Right ventricle myocardium inferior (tissue), 1 donor: ENCODE data around the gene COL2A1. TPM values are rescaled to one million over a fixed set of nuclear protein-coding genes. Genes with fewer than 3 reads are reported as not detected.

Experiments used
- ATAC-seq: fragments of 200-7000 bp; cut with Tn5 transposase; one replicate; pipeline ENCODE4 v1.9.1; 2020; ENCODE audit warnings: mild to moderate bottlenecking, moderate library complexity
- DNase-seq: peaks from one replicate; pipeline ENCODE4 v3.0.0; 2021; ENCODE audit errors: missing footprints
- intact Hi-C: fragments of 100-400 bp; cut with DNase I; formaldehyde crosslinking; loops from one replicate; pipeline ENCODE4 v1.11.0; 2022
- total RNA-seq: library from RNA; stranded (reverse); fragmentation: NEBNext Ultra II Directional; extraction: Animal tissue kit (Norgen Biotek cat#: 25700); gene quantifications from one replicate; pipeline ENCODE4 v1.2.1, GENCODE V29; 2021
- donor health status: DM: no; HTN: yes; CAD: no; lungs with severe emphysema.

Gene COL2A1
- total RNA-seq, 1 donor from 2014 or later = not detected

DNA sequence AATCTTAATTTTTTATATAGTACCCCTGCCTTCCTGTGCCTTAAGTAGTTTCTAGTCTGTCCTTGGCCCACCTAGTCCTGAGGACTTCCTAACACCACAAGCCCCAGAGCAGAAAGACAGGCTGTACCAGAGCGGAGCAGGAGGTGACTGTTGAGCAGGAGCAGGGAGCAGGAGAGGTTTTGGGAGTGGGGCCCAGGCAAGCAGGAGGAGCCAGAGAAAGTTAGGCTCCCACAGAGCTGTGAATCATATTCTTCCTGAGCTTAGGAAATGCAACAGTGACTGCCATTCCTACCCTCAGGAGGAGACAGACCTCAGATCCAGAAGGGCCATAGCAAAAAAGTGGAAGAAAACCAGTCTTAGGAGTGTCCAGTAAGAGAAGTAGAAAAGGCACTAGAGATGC is 28.3 kb upstream of the COL2A1 start:
- no peak for DNase-seq

GRCh38 chr12:48031135-48031960 is 27.1 kb upstream of the COL2A1 start:
- intact Hi-C loops = no loop called here
- ATAC-seq (no peak), DNase-seq (no peak)

More for the DNA sequence above, 28.3 kb upstream of the COL2A1 start:
- ATAC-seq = no peak
- intact Hi-C loops = no loop called here

DNA sequence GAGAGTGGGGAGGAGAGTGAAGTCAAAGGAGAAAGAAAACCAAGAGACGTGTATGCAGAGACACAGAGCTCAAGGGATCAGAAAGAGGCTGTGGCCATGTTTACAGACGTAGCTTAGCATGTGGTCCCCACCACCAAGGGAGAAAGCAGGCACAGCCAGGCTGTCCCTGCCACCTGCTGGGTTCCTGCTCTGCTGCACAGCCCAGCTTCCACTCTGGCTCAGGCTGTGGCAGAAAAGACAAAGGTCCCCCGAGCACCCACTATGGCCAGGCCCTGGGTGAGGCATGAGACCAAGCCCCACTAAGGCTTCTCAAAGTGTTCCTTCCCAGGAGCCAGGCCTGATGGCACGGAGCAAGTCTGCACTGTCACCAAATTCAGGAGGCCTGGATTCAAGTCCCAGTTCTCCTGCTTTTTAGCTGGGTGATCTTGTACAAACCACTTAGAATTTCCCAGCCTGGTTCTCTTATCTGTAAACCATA is 25.9 kb upstream of the COL2A1 start:
- ATAC-seq (peak; percentile 24), DNase-seq (no peak)
- intact Hi-C loops = no loop called here

DNA sequence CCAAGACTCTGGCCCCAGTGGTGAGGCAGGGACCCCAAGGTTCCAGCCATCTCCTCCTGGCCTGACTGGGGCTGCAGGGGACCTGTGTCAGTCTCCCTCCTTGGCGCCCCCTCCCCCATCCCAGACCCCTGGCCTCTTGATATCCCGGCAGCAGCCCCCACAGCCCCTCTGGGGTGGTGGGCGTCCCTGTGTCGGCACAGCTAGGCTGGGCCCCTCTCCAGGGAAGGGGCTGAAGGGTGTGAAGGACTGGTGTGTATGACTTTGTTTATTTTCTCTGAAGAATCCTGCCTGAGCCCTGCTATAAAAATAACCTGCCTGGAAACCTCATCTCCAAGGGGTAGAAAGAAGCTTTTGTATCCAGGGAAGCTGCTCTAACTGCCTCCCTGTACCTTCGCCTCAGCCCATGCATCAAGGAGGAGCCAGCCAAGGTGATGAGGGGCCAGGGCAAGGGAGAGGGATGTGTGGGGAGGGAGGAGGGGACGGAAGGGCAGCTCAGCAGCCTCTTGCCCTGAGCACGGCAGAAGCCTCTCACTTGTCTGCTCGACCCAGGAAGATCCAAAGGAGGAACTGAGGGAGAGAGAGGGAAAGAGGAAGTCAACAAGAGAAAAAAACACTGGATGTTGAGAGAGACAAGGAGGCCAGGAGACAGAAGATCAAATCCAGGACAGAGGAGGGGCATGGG is 25.4 kb upstream of the COL2A1 start:
- ATAC-seq (no peak), DNase-seq (no peak)
- intact Hi-C loops = no loop called here

- intact Hi-C loops = no loop called here
These were observed 24.5 kb upstream of the COL2A1 start for GRCh38 chr12:48028541-48029431.

DNA sequence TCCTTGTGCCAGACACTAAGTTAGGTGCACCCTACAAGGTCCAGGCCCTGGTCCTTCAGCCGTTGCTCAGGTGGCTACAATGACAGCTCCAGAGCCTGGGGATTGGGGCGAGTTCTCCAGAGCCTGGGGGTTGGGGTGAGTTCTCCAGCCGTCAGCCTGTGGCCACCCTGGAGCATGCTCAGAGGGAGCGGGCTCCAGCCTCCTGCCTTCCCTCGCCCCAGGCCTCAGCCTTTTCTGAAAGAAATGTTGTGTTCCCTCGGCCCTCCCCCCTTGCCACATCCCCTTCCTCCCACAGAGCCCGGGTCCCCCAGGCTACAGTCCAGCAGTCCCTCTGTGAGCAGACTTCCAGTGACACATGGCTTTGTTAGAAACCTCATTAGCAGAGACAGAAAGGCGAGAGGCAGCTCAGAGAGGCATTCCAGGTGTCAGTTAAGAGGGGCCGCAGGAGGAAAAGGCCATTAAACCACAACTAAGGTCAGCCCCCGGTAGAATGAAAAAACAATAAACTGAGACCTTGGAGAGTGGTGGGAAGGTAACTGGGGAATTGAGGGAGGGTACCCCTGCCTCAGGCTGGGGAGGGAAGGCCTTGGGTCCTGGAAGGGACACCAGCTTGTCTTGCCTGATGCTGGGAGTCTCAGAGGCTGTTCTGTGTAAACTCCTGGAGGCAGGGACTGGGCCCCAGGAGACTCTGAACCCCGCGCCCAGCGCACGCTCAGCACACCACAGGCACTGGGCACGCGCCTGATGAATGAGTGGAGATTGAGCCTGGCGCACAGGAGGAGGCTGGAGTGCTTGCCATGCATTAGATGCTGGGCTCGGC is 23.1 kb upstream of the COL2A1 start:
- intact Hi-C loops = no loop called here
- DNase-seq (no peak), ATAC-seq (no peak)

More at GRCh38 chr12:48028541-48029431, 24.5 kb upstream of the COL2A1 start:
- ATAC-seq (no peak), DNase-seq (no peak)

DNA sequence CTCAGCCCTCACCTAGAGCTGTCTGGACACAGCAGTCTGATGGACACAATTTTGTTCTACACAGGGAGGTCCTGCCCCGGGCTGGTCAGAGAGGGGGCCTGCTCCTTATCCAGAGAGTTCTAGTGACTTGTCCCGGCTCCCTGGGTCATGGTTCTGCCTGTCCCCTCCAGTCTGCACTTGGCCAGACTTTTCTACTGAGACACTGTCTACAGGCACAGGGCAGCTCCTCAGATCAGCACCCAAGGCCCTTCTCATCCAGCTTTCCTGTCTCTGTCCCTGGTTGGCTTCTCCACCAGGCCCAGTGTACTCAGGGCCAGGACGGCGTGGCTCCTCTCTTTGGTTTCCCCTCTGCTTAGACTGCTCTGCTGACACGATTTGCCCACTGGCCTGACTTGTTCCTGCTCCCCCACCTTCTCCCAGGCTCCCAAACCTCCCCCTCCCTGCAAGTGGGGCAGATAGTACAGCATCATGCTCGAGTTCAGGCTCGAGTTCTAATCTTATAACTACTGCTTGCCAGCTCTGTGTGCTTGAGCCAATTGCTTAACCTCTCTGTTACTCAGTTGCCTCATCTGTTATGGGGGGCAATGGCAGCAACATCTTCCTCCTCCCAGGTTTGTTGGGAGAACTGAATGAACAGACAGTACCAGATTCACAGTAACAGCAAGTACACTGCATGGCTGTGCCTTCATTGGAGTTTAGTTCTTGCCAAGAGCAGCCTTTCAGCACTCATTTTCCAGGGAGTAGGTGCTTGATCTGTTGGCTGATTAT is 22.0 kb upstream of the COL2A1 start:
- ATAC-seq = no peak
- intact Hi-C loops = no loop called here
- DNase-seq = no peak

DNA sequence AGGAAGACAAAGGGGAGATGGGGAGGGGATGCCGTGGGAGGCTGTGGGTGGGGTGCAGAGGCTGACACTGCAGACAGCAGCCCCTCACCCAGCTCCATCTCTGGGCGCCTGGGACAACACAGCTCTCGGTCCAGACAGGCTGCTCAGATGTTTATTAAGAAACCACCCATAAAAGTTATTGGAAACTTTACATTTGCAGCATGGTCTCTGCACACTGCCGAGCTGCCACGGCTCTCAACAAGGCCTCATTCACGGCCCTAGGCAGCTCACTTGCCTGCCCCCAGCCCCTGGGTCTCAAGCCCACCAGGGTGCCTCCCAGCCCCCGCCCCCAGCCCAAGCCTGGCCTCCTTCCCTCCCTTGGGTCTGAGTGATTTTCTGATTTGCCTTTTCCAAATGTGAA is 21.0 kb upstream of the COL2A1 start:
- DNase-seq (no peak), ATAC-seq (no peak)
- intact Hi-C loops = no loop called here

DNA sequence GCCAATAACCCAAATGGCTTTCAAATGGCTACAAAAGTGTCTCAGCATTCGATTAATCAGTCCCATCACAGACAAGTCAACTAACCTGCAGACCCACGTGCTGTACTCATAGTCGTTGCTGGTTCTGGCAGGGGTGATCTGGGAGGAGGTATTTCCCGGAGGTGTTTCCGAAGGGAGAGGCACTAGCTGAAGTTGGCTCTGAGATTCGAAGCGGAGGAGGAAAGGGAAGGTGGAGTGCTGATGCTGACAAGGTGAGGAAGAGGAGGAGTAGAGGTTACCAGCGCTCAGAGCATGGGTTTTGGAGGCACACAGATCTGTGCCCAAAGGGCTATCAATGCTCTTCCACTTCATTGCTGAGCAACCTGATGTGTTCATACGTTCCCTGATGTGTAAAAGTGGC is 20.5 kb upstream of the COL2A1 start:
- DNase-seq (no peak), ATAC-seq (no peak)
- intact Hi-C loops = loop anchor here (5.0 kb wide), 1 partner anchor 57 kb away; no protein-coding TSS in a partner anchor

GRCh38 chr12:48023386-48023785 is 19.1 kb upstream of the COL2A1 start:
- peak; percentile 95 for ATAC-seq
- intact Hi-C loops = loop anchor here (5.0 kb wide), 1 partner anchor 56 kb away; no protein-coding TSS in a partner anchor
- DNase-seq = no peak

GRCh38 chr12:48022676-48023385 is 18.6 kb upstream of the COL2A1 start:
- intact Hi-C loops = loop anchor here (5.0 kb wide), 1 partner anchor 56 kb away; no protein-coding TSS in a partner anchor
- ATAC-seq = no peak
- DNase-seq = no peak

- ATAC-seq (no peak), DNase-seq (no peak)
- intact Hi-C loops = loop anchor here (5.0 kb wide), 1 partner anchor 55 kb away; no protein-coding TSS in a partner anchor
These were observed 17.9 kb upstream of the COL2A1 start for GRCh38 chr12:48022180-48022521.

DNA sequence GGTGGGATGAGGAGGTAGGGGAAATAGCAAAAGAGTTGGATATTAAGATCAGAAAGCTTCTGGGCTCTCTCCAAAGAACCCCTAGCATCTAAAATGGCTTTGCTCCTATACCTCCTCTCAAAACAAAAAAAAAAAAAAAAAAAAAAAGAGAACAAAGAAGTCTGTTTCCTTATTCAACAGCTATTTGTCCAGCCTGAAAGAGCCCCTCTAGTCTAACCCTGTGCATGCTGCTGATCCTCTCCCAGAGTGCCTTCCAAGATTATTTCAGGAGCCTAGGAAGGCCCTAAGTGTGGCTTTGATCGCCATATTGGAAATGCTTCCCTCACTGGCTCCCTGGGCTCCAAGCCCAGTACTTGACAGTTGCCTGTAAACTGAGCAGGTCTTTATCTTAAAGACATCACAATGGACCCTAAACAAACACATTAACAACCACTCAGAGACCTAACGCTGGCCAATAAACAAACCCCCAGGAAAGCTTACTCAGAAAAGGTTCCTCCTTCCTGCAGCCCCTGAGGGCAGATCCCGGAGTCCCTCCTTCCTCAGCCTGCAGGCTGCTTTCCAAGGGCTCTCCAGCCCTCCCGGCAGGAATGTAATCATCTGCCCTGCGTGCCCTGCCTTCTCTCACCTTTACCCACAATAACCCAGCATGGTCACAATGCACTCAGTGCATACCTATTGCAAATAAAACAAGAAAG is 17.4 kb upstream of the COL2A1 start:
- peak; percentile 51 for ATAC-seq
- intact Hi-C loops = loop anchor here (5.0 kb wide), 1 partner anchor 54 kb away; no protein-coding TSS in a partner anchor
- no peak for DNase-seq

GRCh38 chr12:48019639-48020265 is 15.5 kb upstream of the COL2A1 start:
- ATAC-seq (no peak), DNase-seq (no peak)
- intact Hi-C loops = loop anchor here (5.0 kb wide), 1 partner anchor 52 kb away; no protein-coding TSS in a partner anchor

- intact Hi-C loops = no loop called here
- no peak for ATAC-seq
- no peak for DNase-seq
These were observed 14.3 kb upstream of the COL2A1 start for GRCh38 chr12:48018618-48018995.
